Lower leg skin (tissue), 4 donors: ENCODE data around the gene CCNJ. TPM values are rescaled to one million over a fixed set of nuclear protein-coding genes. Genes with fewer than 3 reads are reported as not detected.
A peak's percentile ranks its signal among the peaks of the same experiment; 100 is the strongest.
"Not testable (repeated sequence)": the region's sequence is repeated elsewhere in the genome, so short reads cannot be mapped to it uniquely, and the experiment has no call there.

ENCODE experiments used
- DNase-seq, 2 donors: peaks; one replicate each; pipeline ENCODE4 v3.0.0-alpha.2; 2019; ENCODE audit warnings: low spot score in 2 of 2
- H3K4me3 ChIP-seq: fragments of 200-600 bp; sonication (generic); 2 replicates; pipeline ENCODE4 v1.5.1; 2017; ENCODE audit warnings: mild to moderate bottlenecking, low read depth; ENCODE audit not compliant: poor library complexity, severe bottlenecking
- POLR2A ChIP-seq, 2 donors: fragments of 450-650 bp; IDR thresholded peaks; one replicate each; pipeline ENCODE4 v1.6.1; 2016 to 2017; ENCODE audit warnings: antibody characterized with exemption in 2 of 2, mild to moderate bottlenecking in 1 of 2, moderate library complexity in 1 of 2
- WGBS, 2 donors: methylation state at CpG; one replicate each; pipeline ENCODE4 v1.1.5; 2018; 5-methylcytosine and 5-hydroxymethylcytosine counted together
- intact Hi-C: fragments of 100-400 bp; cut with DNase I; formaldehyde crosslinking; loops from one replicate; pipeline ENCODE4 v1.15.0; 2023; ENCODE audit warnings: low total_unique reads
- total RNA-seq, 4 donors: library from RNA; depleted of rRNA; stranded (reverse); fragments of >200 nt; gene quantifications; one replicate each; pipeline ENCODE4 v1.1.0, GENCODE V29; 2016
- TF ChIP-seq, protein P1 (sequence below), 3 donors: fragments of 450-650 bp; IDR thresholded peaks; one replicate each; pipeline ENCODE4 v1.5.1; 2016; ENCODE audit warnings: antibody characterized with exemption in 3 of 3, mild to moderate bottlenecking in 3 of 3, moderate library complexity in 2 of 3

Gene CCNJ, protein sequence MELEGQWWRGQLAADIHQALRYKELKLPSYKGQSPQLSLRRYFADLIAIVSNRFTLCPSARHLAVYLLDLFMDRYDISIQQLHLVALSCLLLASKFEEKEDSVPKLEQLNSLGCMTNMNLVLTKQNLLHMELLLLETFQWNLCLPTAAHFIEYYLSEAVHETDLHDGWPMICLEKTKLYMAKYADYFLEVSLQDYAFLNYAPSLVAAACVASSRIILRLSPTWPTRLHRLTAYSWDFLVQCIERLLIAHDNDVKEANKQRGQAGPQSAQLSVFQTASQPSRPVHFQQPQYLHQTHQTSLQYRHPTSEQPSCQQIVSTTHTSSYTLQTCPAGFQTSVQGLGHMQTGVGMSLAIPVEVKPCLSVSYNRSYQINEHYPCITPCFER
- total RNA-seq: 1 to 10 TPM; 2.1 to 3.6 (median 3.0) TPM

DNA sequence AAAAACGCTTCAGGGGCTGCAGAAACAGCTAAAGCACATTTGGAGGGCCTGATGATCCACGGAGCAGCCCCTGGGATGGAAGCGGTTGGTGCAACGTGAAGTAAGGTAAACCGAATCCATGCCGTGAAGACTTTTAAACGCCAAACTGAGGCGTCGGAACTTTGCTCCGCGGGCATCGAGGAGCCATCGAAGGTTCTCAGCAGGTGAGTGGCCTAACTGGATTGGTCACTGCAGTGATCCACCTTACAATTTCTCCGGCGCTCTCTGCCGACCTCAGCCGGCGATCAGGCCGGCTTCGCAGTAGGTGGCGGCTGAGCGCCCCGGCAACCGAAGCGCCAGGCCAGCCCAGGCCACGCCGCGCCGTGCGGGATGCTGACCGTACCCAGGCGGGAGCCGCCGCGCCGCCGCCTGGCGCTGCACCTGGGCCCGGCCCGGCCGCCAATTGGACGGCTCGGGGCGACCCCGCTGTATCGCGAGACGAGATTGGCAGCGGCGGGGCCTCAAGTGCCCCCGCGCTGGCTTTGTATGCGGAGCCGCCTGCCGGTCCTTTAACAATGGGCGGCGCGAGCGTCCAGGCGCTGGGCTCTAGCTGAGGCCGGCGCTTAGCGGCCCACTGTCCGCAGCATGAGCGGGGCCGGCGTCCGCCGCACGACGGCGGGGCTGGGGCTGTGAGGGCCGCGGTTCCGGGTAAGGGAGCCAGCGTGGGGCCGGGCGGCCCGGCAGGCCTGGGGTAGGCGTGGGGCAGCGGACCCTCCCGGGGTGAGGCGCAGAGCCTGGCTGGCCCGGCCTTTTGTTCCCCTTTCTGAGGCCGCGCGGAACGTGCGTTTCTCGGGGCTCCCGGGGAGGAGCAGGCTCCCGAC lies at the start of gene CCNJ:
Gene CCNJ, plus strand, starts transcription at position 551 of the 860 bp plus-strand sequence. CDS start 811 bp downstream, outside the sequence.
- peak within 1 kb of the TSS; percentile 58 for H3K4me3 ChIP-seq
- TF ChIP-seq, protein P1, sequence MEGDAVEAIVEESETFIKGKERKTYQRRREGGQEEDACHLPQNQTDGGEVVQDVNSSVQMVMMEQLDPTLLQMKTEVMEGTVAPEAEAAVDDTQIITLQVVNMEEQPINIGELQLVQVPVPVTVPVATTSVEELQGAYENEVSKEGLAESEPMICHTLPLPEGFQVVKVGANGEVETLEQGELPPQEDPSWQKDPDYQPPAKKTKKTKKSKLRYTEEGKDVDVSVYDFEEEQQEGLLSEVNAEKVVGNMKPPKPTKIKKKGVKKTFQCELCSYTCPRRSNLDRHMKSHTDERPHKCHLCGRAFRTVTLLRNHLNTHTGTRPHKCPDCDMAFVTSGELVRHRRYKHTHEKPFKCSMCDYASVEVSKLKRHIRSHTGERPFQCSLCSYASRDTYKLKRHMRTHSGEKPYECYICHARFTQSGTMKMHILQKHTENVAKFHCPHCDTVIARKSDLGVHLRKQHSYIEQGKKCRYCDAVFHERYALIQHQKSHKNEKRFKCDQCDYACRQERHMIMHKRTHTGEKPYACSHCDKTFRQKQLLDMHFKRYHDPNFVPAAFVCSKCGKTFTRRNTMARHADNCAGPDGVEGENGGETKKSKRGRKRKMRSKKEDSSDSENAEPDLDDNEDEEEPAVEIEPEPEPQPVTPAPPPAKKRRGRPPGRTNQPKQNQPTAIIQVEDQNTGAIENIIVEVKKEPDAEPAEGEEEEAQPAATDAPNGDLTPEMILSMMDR (IDR thresholded peaks at IDR 0.05): no peak
- TF ChIP-seq POLR2A (IDR thresholded peaks at IDR 0.05): no peak
- intact Hi-C loops: no loop called here
- WGBS, 2 donors: 3 to 6% methylated on average over 32 to 90 of the region's 92 CpGs
- peak; percentile 69 to 96 for DNase-seq

DNA sequence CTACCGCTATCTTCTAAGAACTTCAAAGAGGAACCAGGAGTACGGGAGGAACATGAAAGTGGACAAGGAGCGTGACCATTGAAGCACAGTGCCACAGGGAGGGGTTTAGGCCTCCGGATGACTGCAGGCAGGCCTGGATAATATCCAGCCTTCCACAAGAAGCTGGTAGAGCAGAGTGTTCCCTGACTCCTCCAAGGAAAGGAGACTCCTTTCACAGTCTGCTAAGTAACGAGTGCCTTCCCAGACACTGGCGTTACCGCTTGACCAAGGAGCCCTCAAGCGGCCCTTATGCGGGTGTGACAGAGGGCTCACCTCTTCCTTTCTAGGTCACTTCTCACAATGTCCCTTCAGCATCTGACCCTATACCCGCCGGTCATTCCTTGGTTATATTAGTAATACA lies 49.0 kb upstream of the CCNJ start:
- H3K4me3 ChIP-seq, DNase-seq, intact Hi-C loops: not testable (repeated sequence)
- 90 to 93% methylated on average over 11 of the region's 11 CpGs for WGBS, 2 donors

DNA sequence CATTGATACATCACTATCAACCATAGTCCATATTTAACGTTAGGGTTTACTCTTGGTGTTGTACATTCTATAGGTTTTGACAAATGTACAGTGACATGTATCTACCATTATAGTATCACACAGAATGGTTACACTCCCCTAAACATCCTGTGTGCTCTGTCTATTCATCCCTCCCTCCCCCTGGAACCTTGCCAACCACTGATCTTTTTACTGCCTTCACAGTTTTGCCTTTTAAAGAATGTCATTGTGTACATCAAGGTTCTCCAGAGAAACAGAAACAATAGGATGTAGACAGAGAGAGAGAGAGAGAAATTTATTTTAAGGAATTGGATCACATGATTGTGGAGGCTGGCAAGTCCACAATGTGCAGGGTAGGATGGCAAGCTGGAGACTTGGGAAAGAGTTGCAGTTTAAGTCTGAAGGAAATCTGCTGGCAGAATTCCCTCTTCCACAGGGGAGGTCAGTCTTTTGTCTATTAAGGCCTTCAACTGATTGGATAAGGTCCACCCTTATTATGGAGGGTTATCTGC lies 45.1 kb upstream of the CCNJ start:
- TF ChIP-seq POLR2A (IDR thresholded peaks at IDR 0.05): no peak
- TF ChIP-seq, protein P1 (IDR thresholded peaks at IDR 0.05): no peak
- 91 to 100% methylated on average over 1 of the region's 1 CpG for WGBS, 2 donors
- no peak overlapping the region for H3K4me3 ChIP-seq
- no peak for DNase-seq
- intact Hi-C loops: no loop called here

DNA sequence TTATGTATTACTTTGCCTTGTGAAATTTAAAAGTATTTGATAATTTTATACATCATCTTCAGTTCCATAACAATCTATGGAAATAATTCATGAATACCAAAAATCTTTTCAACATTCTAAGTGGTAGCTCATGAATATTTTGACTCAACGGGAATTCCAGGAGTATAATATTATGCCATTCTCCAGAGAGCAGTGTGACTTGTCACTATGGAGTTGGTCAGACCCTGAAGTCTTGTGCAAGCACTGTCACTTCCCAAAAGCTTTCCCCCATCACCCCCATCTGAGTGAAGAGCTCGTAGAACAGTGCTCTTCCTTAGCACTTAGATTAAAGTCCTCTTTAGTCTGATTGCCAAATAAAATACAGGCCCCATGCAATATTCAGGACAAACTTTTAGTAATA lies 29.4 kb upstream of the CCNJ start:
- DNase-seq: no peak
- intact Hi-C loops: no loop called here
- H3K4me3 ChIP-seq: no peak overlapping the region
- 77 to 89% methylated on average over 2 of the region's 2 CpGs for WGBS, 2 donors
- TF ChIP-seq, protein P1 (IDR thresholded peaks at IDR 0.05): no peak
- TF ChIP-seq POLR2A (IDR thresholded peaks at IDR 0.05): no peak

DNA sequence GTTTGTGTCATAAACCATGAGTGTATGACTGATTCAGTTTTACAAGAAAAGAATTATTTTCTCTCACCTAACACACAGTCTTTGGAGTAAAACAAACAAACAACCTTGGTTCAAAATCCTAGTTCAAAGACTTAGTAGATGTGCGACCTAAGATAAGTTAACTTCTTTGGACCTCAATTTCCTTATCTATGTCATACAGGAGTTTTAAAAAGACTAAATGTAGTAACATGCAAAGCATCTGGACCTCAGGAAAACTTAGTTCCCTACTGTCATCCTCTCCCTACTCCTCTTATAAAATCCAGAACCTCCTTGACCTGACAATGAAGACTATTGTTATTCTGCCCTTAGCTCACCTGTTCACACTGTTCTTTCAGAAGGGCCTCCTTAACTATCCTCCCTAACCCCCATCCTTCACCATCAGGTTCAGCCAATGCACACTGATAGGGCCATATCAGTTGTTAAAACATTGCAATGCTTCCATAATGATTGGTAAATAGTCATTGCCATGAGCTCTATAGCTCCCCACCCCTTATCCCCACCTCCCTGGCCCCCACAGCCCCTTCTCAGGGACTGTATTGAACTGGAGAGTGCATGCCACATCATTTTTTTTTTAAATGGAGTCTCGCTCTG lies 28.8 kb upstream of the CCNJ start:
- H3K4me3 ChIP-seq: no peak overlapping the region
- 96 to 99% methylated on average over 2 of the region's 2 CpGs for WGBS, 2 donors
- TF ChIP-seq POLR2A (IDR thresholded peaks at IDR 0.05): no peak
- TF ChIP-seq, protein P1 (IDR thresholded peaks at IDR 0.05): no peak
- intact Hi-C loops: no loop called here
- DNase-seq: no peak
